ENCODE data around the gene TPPP.
"Not testable (repeated sequence)": the region's sequence is repeated elsewhere in the genome, so short reads cannot be mapped to it uniquely, and the experiment has no call there.

TPPP gene

DNA sequence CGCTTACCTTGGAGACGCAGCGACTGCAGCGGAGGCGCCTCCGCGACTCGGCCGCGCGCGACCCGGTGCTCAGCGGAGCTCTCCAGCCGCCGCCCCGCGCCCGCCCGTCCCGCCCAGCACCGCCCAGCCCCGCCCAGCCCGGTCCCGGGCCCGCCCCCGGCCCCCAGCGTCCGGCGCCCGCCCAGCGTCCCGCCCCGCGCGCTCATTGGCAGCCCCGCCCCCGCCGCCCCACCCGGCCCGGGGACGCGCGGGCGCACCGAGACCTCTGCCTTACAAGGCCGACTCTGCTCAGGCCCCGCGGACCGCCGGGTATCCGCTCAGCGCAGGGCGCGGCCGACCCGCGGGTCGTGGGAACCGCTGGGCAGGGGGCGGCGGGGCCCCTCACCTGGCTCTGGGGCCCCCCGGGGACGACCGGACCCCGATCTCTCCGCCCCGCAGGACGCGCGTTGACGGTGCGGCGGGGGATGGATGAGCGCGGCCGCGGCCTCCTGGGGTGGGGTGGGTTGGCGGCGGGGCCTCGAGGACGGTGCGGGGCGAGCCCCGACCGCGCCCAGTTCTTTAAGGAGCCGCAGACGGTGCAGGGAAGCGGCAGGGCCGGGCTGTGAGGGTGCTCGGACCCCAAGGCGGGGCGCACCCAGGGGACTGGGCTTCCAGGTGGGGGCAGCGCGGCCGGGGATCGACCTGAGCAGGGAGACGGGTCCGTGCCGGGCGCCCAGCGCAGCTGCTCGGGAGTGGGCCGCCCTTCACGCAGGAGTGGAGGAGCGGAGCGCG is at the start of gene TPPP:
TPPP (minus strand) TSS at position 82 of the 771 bp plus-strand sequence. CDS start 15,292 bp downstream, outside the sequence.
- peak within 1 kb of the TSS; percentile 43 to 80 for H3K27ac ChIP-seq (ENCODE audit: low read depth in 2 of 2, low read length in 2 of 2)
- H3K27me3 ChIP-seq (ENCODE audit: control insufficient read depth in 2 of 2, insufficient read depth in 2 of 2, low read length in 2 of 2); H3K4me1 ChIP-seq (ENCODE audit: control insufficient read depth in 2 of 2, insufficient read depth in 2 of 2, low read length in 2 of 2); H3K9me3 ChIP-seq (ENCODE audit: control insufficient read depth in 2 of 2, low read length in 2 of 2); H3K36me3 ChIP-seq (ENCODE audit: control insufficient read depth in 2 of 2, insufficient read depth in 2 of 2, low read length in 2 of 2): not testable (repeated sequence)
- H3K4me3 ChIP-seq (ENCODE audit: low read length in 2 of 2): peak within 1 kb of the TSS; percentile 62 to 89
- H3K9ac ChIP-seq (ENCODE audit: low read depth in 1 of 2, low read length in 2 of 2): peak within 1 kb of the TSS in 1 of 2 donors; percentile 86

DNA sequence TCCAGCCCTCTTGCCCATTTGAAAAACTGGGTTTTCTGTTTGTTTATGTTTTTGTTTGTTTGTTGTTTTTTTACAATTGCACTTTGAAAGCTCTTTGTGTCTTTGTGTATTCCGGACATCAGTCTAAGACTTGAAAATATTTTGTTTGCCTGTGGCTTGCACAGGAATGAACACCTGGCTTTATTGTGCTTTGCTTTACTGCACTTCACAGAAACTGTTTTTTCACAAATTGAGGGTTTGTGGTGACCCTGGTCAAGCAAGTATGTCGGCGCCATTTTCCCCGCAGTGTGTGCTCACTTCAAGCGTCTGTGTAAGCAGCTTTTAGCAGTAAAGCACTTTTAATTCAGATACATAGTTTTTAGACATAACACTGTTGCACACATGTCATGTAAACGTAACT is 49.1 kb upstream of the TPPP start:
- H3K9me3 ChIP-seq (ENCODE audit: control insufficient read depth in 2 of 2, low read length in 2 of 2); H3K27me3 ChIP-seq (ENCODE audit: control insufficient read depth in 2 of 2, insufficient read depth in 2 of 2, low read length in 2 of 2); H3K36me3 ChIP-seq (ENCODE audit: control insufficient read depth in 2 of 2, insufficient read depth in 2 of 2, low read length in 2 of 2); H3K9ac ChIP-seq (ENCODE audit: low read depth in 1 of 2, low read length in 2 of 2); H3K4me3 ChIP-seq (ENCODE audit: low read length in 2 of 2); H3K27ac ChIP-seq (ENCODE audit: low read depth in 2 of 2, low read length in 2 of 2); H3K4me1 ChIP-seq (ENCODE audit: control insufficient read depth in 2 of 2, insufficient read depth in 2 of 2, low read length in 2 of 2): not testable (repeated sequence)

DNA sequence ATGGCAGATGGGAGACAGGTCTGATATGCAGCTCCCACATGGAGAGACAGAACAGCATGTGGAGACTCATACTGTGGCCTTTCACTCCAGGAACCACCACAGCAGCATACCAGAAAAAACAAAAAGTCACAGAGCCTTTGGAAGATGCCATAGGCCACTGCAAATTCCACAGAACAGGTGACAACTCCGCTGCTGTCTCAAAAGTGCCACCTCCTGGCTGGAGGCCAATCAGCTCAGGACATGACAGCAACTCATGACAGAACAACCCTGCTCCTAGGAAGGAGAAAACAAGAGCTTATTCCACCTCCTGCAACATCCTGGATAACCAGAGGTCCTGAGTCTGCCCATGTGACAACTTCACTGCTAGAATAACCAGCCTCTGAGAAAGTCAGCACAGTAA is 41.0 kb upstream of the TPPP start:
- not testable (repeated sequence) for H3K4me1 ChIP-seq (ENCODE audit: control insufficient read depth in 2 of 2, insufficient read depth in 2 of 2, low read length in 2 of 2); H3K9ac ChIP-seq (ENCODE audit: low read depth in 1 of 2, low read length in 2 of 2); H3K27ac ChIP-seq (ENCODE audit: low read depth in 2 of 2, low read length in 2 of 2); H3K27me3 ChIP-seq (ENCODE audit: control insufficient read depth in 2 of 2, insufficient read depth in 2 of 2, low read length in 2 of 2); H3K9me3 ChIP-seq (ENCODE audit: control insufficient read depth in 2 of 2, low read length in 2 of 2); H3K4me3 ChIP-seq (ENCODE audit: low read length in 2 of 2)
- peaks cover 3 to 15% of the 10 kb centered on the region in 2 donors for H3K36me3 ChIP-seq (ENCODE audit: control insufficient read depth in 2 of 2, insufficient read depth in 2 of 2, low read length in 2 of 2)

DNA sequence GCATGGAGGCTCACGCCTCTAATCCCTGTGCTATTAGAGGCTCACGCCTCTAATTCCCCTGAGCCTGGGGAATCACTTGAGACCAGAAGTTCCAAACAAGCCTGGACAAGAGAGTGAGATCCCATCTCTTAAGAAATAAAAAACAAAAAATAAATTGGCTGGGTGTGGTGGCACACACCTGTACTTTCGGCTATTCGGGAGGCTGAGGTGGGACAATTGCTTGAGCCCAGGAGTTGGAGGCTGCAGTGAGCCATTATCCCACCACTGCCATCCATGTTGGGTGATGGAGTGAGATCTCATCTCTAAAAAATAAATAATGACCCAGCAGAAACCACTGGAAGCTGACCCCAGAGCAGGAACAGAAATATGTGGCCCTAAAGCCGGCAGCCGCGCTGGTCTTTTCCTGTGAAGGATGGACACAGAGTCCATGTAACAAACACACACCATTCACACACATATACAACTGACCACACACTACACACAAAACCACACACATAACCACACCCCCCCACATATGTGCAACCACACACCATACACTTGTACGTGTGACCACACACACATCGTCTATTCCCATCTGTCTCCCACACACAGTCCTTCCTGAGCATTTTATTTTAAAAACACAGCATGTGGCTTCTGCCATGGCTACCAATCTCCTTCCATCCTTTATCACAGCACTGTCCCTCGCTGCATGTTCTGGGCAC is 39.8 kb upstream of the TPPP start:
- H3K27ac ChIP-seq (ENCODE audit: low read depth in 2 of 2, low read length in 2 of 2); H3K9me3 ChIP-seq (ENCODE audit: control insufficient read depth in 2 of 2, low read length in 2 of 2); H3K4me3 ChIP-seq (ENCODE audit: low read length in 2 of 2); H3K4me1 ChIP-seq (ENCODE audit: control insufficient read depth in 2 of 2, insufficient read depth in 2 of 2, low read length in 2 of 2); H3K9ac ChIP-seq (ENCODE audit: low read depth in 1 of 2, low read length in 2 of 2); H3K27me3 ChIP-seq (ENCODE audit: control insufficient read depth in 2 of 2, insufficient read depth in 2 of 2, low read length in 2 of 2): not testable (repeated sequence)
- peaks cover 3 to 15% of the 10 kb centered on the region in 2 donors for H3K36me3 ChIP-seq (ENCODE audit: control insufficient read depth in 2 of 2, insufficient read depth in 2 of 2, low read length in 2 of 2)

DNA sequence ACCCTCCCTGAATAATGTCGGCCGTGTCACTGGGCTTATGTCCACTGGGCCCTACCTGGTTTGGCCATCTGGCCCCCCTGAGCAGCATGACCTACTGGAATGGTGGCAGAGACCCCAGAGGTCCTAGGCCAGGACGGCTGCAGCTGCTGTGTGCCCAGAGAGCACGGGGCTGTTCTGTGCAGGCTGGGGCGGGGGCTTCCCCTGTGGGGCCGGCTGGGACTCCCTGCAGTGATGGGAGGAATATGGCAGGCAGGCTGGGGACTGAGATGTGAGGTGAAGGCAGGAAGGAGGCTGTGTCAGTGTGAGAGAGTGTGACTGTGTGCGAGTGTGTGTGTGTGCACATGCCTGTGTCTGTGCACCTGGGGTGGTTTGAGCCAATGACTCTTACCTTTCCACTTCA is 36.1 kb upstream of the TPPP start:
- peaks cover 3 to 15% of the 10 kb centered on the region in 2 donors for H3K36me3 ChIP-seq (ENCODE audit: control insufficient read depth in 2 of 2, insufficient read depth in 2 of 2, low read length in 2 of 2)
- H3K4me1 ChIP-seq (ENCODE audit: control insufficient read depth in 2 of 2, insufficient read depth in 2 of 2, low read length in 2 of 2): not testable (repeated sequence)

DNA sequence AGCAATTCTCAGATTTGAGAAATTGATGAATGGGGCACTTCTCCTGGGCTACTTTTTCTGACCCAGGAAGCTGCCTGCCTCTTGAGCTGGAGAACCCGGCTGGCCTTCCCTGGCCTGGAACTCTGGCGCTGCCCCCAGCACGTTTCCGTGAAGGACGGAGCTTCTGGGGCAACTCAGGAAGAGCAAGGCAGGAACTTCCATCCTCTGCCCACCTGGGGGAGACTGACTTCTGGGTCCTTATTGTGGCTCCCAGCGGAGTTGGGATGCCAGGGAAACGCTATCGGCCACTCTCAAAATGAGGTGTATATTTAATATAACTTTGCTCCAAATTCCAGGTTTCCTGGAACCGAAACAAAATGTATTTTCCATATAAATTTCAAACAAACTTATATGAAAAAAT is 33.9 kb upstream of the TPPP start:
- H3K27ac ChIP-seq (ENCODE audit: low read depth in 2 of 2, low read length in 2 of 2); H3K4me1 ChIP-seq (ENCODE audit: control insufficient read depth in 2 of 2, insufficient read depth in 2 of 2, low read length in 2 of 2); H3K36me3 ChIP-seq (ENCODE audit: control insufficient read depth in 2 of 2, insufficient read depth in 2 of 2, low read length in 2 of 2); H3K9ac ChIP-seq (ENCODE audit: low read depth in 1 of 2, low read length in 2 of 2); H3K4me3 ChIP-seq (ENCODE audit: low read length in 2 of 2); H3K27me3 ChIP-seq (ENCODE audit: control insufficient read depth in 2 of 2, insufficient read depth in 2 of 2, low read length in 2 of 2); H3K9me3 ChIP-seq (ENCODE audit: control insufficient read depth in 2 of 2, low read length in 2 of 2): not testable (repeated sequence)

More for the DNA sequence above, 36.1 kb upstream of the TPPP start:
- not testable (repeated sequence) for H3K27ac ChIP-seq (ENCODE audit: low read depth in 2 of 2, low read length in 2 of 2); H3K4me3 ChIP-seq (ENCODE audit: low read length in 2 of 2); H3K9ac ChIP-seq (ENCODE audit: low read depth in 1 of 2, low read length in 2 of 2); H3K9me3 ChIP-seq (ENCODE audit: control insufficient read depth in 2 of 2, low read length in 2 of 2); H3K27me3 ChIP-seq (ENCODE audit: control insufficient read depth in 2 of 2, insufficient read depth in 2 of 2, low read length in 2 of 2)

DNA sequence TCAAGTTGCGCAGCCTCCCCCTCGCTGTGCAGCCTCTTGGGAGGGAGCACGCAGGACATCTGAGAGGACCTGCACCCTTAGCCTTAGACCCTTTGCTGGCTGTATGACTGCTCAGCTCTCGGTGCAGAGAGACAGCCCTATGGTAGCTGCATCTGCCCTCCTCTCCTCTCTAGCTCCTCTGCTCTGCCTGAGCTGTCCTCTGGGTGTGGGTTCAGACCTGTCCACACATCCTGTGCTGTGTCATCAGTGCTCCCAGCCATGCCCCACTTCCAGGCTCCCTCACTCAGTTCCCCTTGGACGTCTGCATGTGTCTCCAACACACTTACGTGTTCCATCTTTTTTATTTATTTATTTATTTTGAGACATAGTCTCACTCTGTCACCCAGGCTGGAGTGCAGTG is 30.7 kb upstream of the TPPP start:
- not testable (repeated sequence) for H3K9ac ChIP-seq (ENCODE audit: low read depth in 1 of 2, low read length in 2 of 2); H3K4me1 ChIP-seq (ENCODE audit: control insufficient read depth in 2 of 2, insufficient read depth in 2 of 2, low read length in 2 of 2); H3K27ac ChIP-seq (ENCODE audit: low read depth in 2 of 2, low read length in 2 of 2); H3K36me3 ChIP-seq (ENCODE audit: control insufficient read depth in 2 of 2, insufficient read depth in 2 of 2, low read length in 2 of 2); H3K4me3 ChIP-seq (ENCODE audit: low read length in 2 of 2); H3K9me3 ChIP-seq (ENCODE audit: control insufficient read depth in 2 of 2, low read length in 2 of 2); H3K27me3 ChIP-seq (ENCODE audit: control insufficient read depth in 2 of 2, insufficient read depth in 2 of 2, low read length in 2 of 2)

DNA sequence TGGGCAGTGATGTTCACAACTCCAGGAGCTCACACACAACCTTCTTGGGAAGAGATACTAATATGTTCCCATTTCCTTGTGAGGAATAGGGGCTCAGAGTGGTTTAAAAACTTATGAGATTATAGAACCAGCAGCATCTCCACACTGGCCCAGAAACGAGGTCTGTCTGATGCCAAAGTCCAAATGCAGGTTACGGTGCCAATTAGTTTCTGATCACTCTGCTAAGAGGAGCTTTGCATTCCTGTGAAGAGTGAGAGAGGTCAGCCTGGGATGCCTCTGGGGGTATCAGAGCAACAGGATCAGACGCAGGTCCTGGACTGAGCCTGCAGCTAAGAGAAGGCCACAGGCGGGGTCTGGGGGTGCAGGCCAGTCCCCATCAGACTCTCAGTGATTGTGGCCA is 30.2 kb upstream of the TPPP start:
- H3K27ac ChIP-seq (ENCODE audit: low read depth in 2 of 2, low read length in 2 of 2); H3K4me3 ChIP-seq (ENCODE audit: low read length in 2 of 2); H3K36me3 ChIP-seq (ENCODE audit: control insufficient read depth in 2 of 2, insufficient read depth in 2 of 2, low read length in 2 of 2); H3K9me3 ChIP-seq (ENCODE audit: control insufficient read depth in 2 of 2, low read length in 2 of 2); H3K9ac ChIP-seq (ENCODE audit: low read depth in 1 of 2, low read length in 2 of 2); H3K27me3 ChIP-seq (ENCODE audit: control insufficient read depth in 2 of 2, insufficient read depth in 2 of 2, low read length in 2 of 2); H3K4me1 ChIP-seq (ENCODE audit: control insufficient read depth in 2 of 2, insufficient read depth in 2 of 2, low read length in 2 of 2): not testable (repeated sequence)

DNA sequence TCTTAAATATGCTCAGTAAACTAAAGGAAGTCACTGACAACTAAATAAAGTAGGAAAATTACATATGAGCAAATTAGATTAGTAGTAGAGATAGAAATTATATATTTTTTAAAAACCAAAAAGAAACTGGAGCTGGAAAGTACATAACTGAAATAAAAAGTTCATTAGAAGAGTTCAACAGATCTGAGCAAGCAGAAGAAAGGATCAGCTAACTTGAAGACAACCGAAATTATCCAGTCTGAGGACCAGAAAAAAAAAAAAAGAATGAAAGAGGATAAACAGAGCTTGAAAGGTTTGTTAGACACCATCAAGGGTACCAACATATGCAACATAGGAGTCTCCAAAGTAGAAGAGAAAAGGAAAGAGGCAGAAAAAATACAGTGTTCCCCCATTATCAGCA is 26.2 kb upstream of the TPPP start:
- H3K4me1 ChIP-seq (ENCODE audit: control insufficient read depth in 2 of 2, insufficient read depth in 2 of 2, low read length in 2 of 2); H3K27ac ChIP-seq (ENCODE audit: low read depth in 2 of 2, low read length in 2 of 2); H3K4me3 ChIP-seq (ENCODE audit: low read length in 2 of 2): not testable (repeated sequence)

DNA sequence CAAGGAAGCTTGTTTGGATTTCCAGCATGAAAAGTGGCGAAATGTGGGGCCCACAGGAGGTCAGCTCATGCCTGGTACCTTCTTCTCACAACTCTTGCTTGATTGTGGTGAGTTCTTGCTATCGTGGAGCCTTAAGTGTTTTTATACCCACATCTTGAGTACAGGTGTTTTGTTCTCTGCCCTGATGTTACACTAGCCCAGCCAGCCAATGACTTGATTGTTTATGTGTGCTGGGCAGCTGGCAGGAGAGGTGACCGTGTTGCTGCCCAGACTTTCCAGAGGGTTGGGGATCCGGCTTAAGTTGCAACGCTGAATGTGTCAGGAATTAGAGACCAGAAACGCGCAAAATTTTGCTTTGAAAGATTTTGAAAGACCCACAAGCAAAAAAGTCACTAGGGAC is 24.0 kb upstream of the TPPP start:
- no peaks in the 10 kb centered on the region for H3K36me3 ChIP-seq (ENCODE audit: control insufficient read depth in 2 of 2, insufficient read depth in 2 of 2, low read length in 2 of 2)
- H3K4me3 ChIP-seq (ENCODE audit: low read length in 2 of 2): no peak overlapping the region
- H3K9me3 ChIP-seq (ENCODE audit: control insufficient read depth in 2 of 2, low read length in 2 of 2): no peaks in the 10 kb centered on the region
- no peak overlapping the region for H3K9ac ChIP-seq (ENCODE audit: low read depth in 1 of 2, low read length in 2 of 2)
- H3K4me1 ChIP-seq (ENCODE audit: control insufficient read depth in 2 of 2, insufficient read depth in 2 of 2, low read length in 2 of 2): peaks cover 0 to 3% of the 10 kb centered on the region in 2 donors
- H3K27me3 ChIP-seq (ENCODE audit: control insufficient read depth in 2 of 2, insufficient read depth in 2 of 2, low read length in 2 of 2): no peaks in the 10 kb centered on the region
- no peak overlapping the region for H3K27ac ChIP-seq (ENCODE audit: low read depth in 2 of 2, low read length in 2 of 2)

More for the DNA sequence above, 26.2 kb upstream of the TPPP start:
- H3K36me3 ChIP-seq (ENCODE audit: control insufficient read depth in 2 of 2, insufficient read depth in 2 of 2, low read length in 2 of 2); H3K27me3 ChIP-seq (ENCODE audit: control insufficient read depth in 2 of 2, insufficient read depth in 2 of 2, low read length in 2 of 2); H3K9ac ChIP-seq (ENCODE audit: low read depth in 1 of 2, low read length in 2 of 2); H3K9me3 ChIP-seq (ENCODE audit: control insufficient read depth in 2 of 2, low read length in 2 of 2): not testable (repeated sequence)
